ENCODE measurements around the gene HNRNPK. TPM values are rescaled to one million over a fixed set of nuclear protein-coding genes. Genes with fewer than 3 reads are reported as not detected.

Gene HNRNPK
- total RNA-seq: 100 to 1,000 TPM; 398 to 596 (median 550) TPM

DNA sequence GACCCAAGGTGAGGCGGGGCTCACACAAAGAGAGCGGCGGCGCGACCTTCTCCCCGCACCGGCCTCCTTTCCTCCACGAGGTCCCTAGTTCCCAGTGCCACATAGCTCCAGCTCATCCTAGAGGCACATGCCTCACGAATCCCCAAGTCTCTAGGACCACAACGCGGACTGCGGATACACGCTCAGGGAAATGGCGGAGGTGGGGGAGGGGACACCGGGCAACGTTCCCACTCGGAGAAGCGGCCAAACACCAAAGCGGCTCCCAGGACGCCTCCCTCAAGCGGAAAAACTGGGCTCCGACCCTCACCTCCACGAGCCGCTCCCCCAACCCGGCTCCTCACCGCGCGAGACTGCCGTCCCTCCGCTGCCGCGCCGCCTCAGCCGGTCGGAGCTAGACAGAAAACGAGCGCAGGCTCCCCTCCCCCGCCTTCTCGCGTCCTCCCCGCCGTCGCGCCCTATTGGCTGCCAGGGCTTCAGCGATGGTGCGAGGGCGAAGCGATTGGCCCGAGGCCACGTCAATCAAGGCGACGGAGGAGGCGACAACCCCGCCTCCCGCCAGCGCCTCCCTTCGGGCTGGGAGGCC, at the start of gene HNRNPK:
Gene HNRNPK, minus strand, starts transcription at position 404 of the 583 bp plus-strand sequence. CDS start 1,963 bp downstream, outside the sequence.
- no peaks in the 10 kb centered on the region for H3K9me3 ChIP-seq
- intact Hi-C loops (cut with DNase I): loop anchor here (5.0 kb wide), 1 partner anchor 192 kb away; no protein-coding TSS in a partner anchor
- WGBS: 3% methylated on average over 18 of the region's 57 CpGs
- DNase-seq (ENCODE audit: extremely low spot score): peak; percentile 99
- no peaks in the 10 kb centered on the region for H3K27me3 ChIP-seq
- peak within 1 kb of the TSS; percentile 76 to 97 (median 88) for H3K4me3 ChIP-seq
- H3K36me3 ChIP-seq: peaks cover 22 to 33% (median 25%) of the 10 kb centered on the region in 4 donors
- H3K4me1 ChIP-seq: peaks cover 34 to 51% (median 45%) of the 10 kb centered on the region in 4 donors
- TF ChIP-seq POLR2AphosphoS5 (IDR thresholded peaks at IDR 0.05): no peak
- no peak for TF ChIP-seq POLR2A (IDR thresholded peaks at IDR 0.05; ENCODE audit: low read depth)
- TF ChIP-seq EP300 (IDR thresholded peaks at IDR 0.05): no peak
- TF ChIP-seq, protein P1, sequence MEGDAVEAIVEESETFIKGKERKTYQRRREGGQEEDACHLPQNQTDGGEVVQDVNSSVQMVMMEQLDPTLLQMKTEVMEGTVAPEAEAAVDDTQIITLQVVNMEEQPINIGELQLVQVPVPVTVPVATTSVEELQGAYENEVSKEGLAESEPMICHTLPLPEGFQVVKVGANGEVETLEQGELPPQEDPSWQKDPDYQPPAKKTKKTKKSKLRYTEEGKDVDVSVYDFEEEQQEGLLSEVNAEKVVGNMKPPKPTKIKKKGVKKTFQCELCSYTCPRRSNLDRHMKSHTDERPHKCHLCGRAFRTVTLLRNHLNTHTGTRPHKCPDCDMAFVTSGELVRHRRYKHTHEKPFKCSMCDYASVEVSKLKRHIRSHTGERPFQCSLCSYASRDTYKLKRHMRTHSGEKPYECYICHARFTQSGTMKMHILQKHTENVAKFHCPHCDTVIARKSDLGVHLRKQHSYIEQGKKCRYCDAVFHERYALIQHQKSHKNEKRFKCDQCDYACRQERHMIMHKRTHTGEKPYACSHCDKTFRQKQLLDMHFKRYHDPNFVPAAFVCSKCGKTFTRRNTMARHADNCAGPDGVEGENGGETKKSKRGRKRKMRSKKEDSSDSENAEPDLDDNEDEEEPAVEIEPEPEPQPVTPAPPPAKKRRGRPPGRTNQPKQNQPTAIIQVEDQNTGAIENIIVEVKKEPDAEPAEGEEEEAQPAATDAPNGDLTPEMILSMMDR (IDR thresholded peaks at IDR 0.05): no peak
- peak within 1 kb of the TSS; percentile 98 to 99 (median 99) for H3K27ac ChIP-seq (replicated peaks in 1 of 4)

DNA sequence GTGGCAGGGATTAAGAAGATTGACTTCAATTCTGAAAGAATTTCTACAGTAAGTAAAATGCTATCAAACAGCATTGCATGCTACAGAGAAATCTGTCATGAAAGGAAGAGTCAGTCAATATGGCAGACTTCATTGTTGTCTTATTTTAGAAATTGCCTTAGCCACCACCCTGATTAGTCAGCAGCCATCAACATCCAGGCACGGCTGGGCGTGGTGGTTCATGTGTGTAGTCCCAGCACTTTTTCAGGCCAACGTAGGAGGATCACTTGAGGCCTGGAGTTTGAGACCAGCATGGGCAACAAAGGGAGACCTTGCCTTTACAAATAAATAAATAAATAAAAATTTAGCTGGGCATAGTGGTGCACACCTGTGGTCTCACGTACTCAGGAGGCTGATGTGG, 47.2 kb upstream of the HNRNPK start:
- H3K9me3 ChIP-seq: no peaks in the 10 kb centered on the region
- no peaks in the 10 kb centered on the region for H3K27me3 ChIP-seq
- no peak for TF ChIP-seq POLR2A (IDR thresholded peaks at IDR 0.05; ENCODE audit: low read depth)
- no peak for TF ChIP-seq POLR2AphosphoS5 (IDR thresholded peaks at IDR 0.05)
- TF ChIP-seq EP300 (IDR thresholded peaks at IDR 0.05): no peak
- TF ChIP-seq, protein P1 (IDR thresholded peaks at IDR 0.05): no peak
- no peak for DNase-seq (ENCODE audit: extremely low spot score)
- no peaks in the 10 kb centered on the region for H3K36me3 ChIP-seq
- intact Hi-C loops (cut with DNase I): no loop called here
- no peak overlapping the region for H3K4me3 ChIP-seq
- 94% methylated on average over 4 of the region's 4 CpGs for WGBS
- no peaks in the 10 kb centered on the region for H3K4me1 ChIP-seq
- no peak overlapping the region for H3K27ac ChIP-seq (replicated peaks in 1 of 4)

DNA sequence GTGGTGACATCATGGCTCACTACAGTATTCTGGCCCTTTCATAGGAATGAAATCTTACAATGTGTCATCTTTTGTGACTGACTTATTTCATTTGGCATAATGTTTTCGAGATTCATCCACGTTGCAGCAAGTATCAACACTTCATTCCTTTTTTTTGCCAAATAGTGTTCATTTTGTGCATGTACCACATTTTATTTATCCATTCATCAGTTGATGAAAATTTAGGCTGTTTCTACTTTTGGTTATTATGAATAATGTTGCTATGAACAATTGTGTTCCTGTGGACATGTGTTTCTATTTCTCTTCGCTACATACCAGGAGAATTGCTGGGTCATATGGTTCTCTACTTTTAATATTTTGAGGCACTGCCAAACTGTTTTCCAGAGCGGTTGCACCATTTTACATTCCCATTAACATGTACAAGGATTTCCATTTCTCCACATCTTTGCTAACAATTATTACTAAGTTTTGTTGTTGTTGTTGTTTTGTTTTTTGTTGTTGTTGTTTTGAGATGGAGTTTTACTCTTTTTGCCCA, 44.1 kb upstream of the HNRNPK start:
- no peaks in the 10 kb centered on the region for H3K36me3 ChIP-seq
- TF ChIP-seq EP300 (IDR thresholded peaks at IDR 0.05) (no peak), POLR2AphosphoS5 (IDR thresholded peaks at IDR 0.05) (no peak), POLR2A (IDR thresholded peaks at IDR 0.05; ENCODE audit: low read depth) (no peak)
- TF ChIP-seq, protein P1 (IDR thresholded peaks at IDR 0.05): no peak
- H3K27me3 ChIP-seq: no peaks in the 10 kb centered on the region
- no peak overlapping the region for H3K4me3 ChIP-seq
- DNase-seq (ENCODE audit: extremely low spot score): no peak
- no peaks in the 10 kb centered on the region for H3K9me3 ChIP-seq
- 92% methylated on average over 4 of the region's 4 CpGs for WGBS
- H3K27ac ChIP-seq (replicated peaks in 1 of 4): no peak overlapping the region
- H3K4me1 ChIP-seq: no peaks in the 10 kb centered on the region
- intact Hi-C loops (cut with DNase I): no loop called here

DNA sequence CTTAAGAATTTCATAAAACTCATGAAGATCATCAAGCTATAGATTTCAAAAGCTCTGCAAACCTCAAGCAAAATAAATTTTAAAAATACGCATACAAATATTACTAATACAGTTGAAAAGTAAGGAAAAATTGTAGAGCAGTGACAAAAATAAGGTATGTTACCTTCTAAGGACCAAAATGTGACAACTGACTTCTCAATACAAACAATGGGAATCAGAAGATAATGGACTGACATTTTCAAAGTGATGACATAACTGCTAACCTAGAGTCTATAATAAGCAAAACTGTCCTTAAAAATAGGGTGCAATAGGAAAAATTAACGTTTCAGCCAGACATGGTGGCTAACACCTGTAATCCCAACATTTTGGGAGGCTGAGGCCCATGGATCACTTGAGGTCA, 27.6 kb upstream of the HNRNPK start:
- Histone ChIP-seq H3K36me3 (no peaks in the 10 kb centered on the region), H3K27me3 (no peaks in the 10 kb centered on the region), H3K9me3 (no peaks in the 10 kb centered on the region), H3K27ac (replicated peaks in 1 of 4) (no peak overlapping the region), H3K4me1 (no peaks in the 10 kb centered on the region), H3K4me3 (no peak overlapping the region)
- DNase-seq (ENCODE audit: extremely low spot score): no peak
- TF ChIP-seq POLR2A (IDR thresholded peaks at IDR 0.05; ENCODE audit: low read depth): no peak
- no peak for TF ChIP-seq EP300 (IDR thresholded peaks at IDR 0.05)
- WGBS: 95% methylated on average over 2 of the region's 2 CpGs
- intact Hi-C loops (cut with DNase I): no loop called here

DNA sequence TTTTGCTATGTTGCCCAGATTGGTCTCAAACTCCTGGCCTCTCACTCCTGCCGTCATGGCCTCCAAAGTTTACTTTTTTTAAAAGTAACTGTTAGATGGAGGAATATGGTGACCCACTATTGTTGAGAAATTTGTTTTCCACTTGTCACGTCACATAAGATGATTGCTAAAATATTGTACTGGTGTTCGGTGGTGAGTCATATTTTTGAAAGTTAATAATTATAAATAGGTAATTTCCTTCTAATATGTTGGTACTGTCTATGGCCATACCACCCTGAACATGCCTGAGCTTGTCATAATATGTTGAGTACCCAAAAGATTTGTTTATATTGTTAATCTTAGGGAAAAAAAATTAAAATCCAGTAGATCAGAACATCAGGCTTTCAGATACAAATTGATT, 23.2 kb upstream of the HNRNPK start:
- Histone ChIP-seq H3K27me3 (no peaks in the 10 kb centered on the region), H3K27ac (replicated peaks in 1 of 4) (no peak overlapping the region), H3K4me1 (peaks cover 0 to 7% (median 2%) of the 10 kb centered on the region in 4 donors), H3K36me3 (peaks cover 0 to 10% (median 5%) of the 10 kb centered on the region in 4 donors), H3K4me3 (no peak overlapping the region), H3K9me3 (no peaks in the 10 kb centered on the region)
- no peak for DNase-seq (ENCODE audit: extremely low spot score)
- intact Hi-C loops (cut with DNase I): no loop called here
- TF ChIP-seq, protein P1 (IDR thresholded peaks at IDR 0.05): no peak
- TF ChIP-seq POLR2AphosphoS5 (IDR thresholded peaks at IDR 0.05) (no peak), POLR2A (IDR thresholded peaks at IDR 0.05; ENCODE audit: low read depth) (no peak), EP300 (IDR thresholded peaks at IDR 0.05) (no peak)
- whole genome bisulfite sequencing: 97% methylated on average over 3 of the region's 3 CpGs

Measured in esophagus muscularis mucosa (tissue), 4 donors.